IPS-11a (cell line): Measurements from ENCODE around the gene AP2A2.

Experiments
- H3K4me3 ChIP-seq: one replicate; pipeline ENCODE4 v1.5.1; 2013; ENCODE audit warnings: low read depth, low read length, control low read depth

Gene AP2A2

DNA sequence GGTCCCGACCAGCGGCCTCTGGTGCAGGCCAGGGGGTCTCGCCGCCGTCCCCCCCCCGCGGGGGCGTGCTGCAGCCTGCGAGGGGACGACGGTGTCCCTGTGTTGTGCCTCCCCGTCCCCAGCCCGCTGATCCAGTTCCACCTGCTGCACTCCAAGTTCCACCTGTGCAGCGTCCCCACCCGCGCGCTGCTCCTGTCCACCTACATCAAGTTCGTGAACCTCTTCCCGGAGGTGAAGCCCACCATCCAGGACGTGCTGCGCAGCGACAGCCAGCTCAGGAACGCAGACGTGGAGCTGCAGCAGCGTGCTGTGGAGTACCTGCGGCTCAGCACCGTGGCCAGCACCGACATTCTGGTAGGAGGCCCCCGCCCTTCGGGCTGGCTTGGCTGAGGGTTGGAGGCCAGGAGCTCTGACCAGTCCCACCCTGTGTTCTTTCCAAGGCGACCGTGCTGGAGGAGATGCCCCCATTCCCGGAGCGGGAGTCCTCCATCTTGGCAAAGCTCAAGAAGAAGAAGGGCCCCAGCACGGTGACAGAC lies 68.0 kb downstream of the AP2A2 start:
- H3K4me3 ChIP-seq: no peak overlapping the region

DNA sequence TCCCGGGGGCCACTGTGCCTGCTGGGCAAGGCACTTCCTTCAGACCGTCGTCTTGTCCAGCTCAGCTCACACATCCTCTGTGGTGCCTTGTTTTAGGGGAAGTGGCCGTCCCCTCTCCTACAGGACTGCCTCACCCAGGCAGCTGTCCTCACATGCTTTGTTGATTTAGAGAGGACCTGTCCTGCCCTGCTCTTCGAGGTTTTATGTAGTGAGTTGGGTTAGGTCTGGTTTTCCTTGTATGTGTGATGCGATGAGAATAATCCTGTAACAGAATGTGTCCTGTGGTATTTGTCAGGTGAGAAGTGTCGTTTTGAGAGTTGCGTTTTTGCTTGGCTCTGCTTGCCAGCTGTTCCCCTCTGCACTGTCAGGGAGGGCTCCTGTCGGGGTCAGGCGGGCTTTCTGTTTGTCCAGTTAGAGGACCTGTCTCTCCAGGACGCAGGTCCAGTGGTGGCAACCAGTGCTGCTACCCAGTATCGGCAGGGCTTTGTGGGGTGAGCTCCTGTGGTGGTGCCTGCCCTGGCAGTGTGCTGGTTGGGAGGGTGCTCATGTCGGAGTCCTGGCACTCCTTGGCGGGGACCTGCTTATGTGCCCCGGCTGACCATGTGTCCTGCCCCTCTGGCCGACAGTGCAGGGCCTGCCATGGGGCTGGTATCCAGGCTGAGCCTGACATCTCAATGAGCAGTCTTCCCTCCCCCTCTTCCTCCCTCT lies 69.5 kb downstream of the AP2A2 start:
- no peak overlapping the region for H3K4me3 ChIP-seq

DNA sequence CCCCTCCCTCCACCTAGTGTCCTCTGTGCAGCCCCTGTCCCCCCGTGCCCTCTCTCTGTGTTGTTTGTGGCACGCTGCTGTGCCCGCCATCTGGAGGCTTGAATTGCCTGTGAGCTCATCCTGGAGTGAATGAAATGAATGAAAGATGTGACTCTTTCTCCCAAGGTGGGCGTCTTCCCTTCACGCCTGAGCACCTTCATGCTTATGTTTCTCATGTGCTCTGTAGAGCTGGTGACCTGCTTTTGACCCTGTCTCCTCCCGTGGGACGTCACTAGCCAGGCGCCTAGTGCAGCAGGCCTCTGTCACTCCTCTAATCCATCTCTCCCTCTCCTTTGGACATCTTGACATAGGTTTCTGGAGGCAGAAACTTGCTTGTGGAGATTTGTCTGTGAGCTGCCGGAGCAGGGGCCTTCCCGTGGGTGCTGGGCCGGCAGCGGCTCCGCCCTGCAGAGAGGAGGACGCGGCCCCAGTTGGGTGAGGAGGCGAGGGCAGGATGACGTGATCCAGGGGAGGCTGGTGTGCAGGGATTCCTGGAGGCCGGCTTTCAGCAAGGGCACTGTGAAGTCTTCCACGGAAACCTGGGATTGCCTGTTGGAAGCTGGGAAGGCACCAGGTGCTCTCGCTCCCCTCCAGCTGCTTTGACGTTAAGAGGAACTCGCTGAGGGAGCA lies 70.2 kb downstream of the AP2A2 start:
- no peak overlapping the region for H3K4me3 ChIP-seq

DNA sequence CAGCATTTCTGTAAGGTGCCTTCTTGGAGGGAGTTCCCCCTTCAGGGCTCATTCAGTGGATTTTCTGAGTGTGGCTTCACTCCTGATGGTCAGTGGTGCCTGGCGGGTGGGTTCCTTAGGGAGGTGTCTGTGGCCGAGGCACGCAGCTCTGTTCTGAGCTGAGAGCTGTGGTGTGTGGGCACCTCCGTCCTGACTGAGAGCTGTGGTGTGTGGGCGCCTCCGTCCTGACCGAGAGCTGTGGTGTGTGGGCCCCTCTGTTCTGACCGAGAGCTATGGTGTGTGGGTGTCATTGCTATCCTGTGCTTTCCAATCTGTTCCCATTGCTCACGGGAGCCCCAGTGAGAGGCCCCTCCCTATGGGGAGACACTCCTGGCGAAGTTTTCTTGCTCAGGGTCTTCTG lies 71.0 kb downstream of the AP2A2 start:
- H3K4me3 ChIP-seq: no peak overlapping the region

DNA sequence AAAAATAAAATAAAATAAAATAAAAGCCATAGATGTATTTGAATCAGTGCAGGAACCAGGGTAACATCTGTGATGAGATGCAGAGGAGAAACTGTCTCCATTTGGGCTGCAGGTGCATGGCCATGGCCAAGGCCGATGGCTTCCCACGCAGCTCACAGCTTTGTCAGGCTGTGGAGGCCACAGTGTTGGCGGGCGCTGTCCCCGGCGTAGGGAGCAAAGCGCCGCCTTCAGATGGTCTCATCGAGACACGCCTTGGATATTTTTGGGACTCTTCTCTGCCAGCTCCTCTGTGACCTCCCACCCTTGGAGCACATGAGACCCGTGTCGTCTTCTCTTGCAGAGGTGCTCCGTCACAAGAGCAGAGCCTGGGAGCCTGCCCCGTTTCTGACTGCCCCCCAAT lies 72.2 kb downstream of the AP2A2 start:
- H3K4me3 ChIP-seq: no peak overlapping the region

DNA sequence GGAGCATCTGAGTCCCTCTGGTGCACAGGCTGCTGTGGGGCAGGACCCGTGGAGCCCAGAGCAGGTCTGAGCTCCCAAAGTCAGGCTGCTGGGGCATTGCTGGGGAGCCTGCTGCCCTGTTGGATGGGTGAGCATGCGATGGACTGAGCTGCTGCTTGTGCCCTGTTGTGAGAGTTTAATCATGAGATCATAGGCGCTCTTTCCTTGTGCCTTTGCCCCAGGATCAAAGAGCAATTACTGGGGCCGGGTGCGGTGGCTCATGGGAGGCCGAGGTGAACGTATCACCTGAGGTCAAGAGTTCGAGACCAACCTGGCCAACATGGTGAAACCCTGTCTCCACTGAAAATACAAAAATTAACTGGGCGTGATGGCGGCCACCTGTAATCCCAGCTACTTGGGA lies 73.3 kb downstream of the AP2A2 start:
- H3K4me3 ChIP-seq: no peak overlapping the region

DNA sequence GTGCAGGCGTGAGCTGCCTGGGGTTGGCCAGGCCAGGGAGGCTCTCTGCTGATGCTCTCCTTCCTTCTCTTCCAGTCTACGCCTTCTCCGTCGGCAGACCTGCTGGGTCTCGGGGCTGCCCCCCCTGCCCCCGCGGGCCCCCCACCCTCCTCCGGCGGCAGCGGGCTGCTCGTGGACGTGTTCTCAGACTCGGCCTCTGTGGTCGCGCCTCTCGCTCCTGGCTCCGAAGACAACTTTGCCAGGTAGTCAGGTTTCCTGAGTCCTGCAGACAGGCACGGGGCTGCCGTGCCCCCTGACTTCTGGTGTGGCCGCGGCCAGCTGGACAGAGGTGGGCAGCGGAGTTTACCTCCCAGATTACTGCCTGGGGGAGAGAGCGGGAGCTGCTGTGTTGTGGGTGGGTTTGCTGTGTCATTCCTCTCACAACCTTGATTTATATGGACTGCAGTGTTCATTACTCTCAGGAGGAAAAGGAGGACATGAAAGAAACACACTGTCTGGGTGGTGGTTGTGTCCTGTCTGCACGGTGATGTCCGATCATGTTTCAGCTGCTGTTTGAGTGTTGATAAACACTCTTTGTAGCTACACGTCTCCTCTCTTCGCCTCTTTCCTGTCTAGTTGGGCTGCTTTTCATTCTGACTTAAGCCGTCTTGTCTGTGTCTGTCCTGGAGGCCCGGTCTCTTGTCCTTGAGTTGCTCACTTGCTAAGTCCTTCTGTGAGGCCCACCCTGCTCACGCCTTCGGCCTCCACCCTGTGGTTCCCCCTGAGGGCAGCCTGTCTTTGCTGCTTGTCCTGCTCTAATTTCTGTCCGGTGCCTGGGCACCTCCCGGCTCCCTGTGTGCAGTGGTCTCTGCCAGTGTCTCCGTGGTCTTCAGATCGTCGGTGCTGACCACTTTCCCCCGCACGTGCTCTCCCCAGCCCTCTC lies 74.9 kb downstream of the AP2A2 start:
- H3K4me3 ChIP-seq: no peak overlapping the region

DNA sequence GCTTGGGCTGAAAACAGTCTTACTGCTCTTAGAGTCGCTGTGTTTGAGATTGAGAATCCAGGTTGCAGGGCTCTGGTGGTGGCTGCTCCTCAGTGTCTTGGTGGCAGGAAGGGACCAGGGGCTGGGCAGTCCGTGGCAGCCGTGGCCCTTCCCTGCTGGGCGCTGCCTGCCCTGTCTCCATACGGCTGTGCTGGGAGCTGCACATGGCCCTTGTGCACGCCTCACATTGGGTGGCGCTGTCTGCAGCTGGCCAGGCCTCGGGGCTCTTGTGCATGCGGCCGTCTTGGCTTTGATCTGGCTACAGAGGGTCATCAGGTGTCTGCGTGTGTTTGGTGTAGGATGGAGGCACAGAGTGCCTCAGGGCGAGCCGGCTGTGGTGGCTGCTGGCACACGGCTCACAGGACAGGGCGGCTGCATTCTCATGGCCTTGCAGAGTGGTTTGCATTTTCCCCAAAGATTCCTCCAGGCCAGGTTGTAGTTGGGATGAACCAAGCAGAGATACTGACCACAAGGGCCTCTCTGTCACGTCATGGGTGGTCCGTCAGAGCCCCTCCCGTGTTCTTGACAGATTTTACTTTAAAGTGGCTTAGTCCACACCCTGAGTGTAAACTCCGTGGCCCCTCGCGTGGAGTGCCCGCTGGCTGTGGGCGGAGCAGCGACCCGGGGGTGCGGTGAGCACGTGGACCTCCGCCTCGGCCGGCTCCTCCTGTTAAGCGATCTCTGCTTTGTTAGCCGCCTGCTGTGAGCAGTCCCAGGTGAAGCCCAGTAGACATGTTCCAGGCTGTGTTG lies 76.1 kb downstream of the AP2A2 start:
- H3K4me3 ChIP-seq: no peak overlapping the region

DNA sequence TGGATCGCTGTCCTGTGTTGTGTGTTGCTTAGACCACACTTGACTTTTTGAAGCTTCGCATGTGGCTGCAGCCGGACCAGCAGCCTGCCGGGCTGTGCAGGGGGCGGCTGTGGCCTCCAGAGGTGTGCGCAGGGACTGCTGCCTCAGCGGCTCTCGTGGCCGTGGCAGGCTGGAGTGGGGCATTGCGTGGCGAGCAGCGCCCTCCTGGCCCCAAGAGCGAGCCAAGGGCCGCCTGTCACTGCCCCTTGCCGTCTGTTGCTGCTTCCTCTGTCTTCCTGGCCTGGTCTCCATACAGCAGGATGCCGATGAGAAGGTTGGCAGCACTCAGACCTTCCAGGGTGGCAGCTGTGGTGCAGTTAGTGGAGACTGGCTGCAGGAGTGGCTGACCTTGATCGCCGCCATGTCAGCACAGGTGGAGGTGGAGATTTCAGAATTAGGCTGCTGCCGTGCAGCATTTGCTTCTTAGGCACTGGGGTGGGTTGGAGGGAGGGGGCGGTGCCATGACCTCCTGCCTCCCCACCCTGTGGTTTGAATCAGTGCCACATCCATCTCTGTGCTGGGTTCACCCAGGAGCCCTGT lies 76.8 kb downstream of the AP2A2 start:
- H3K4me3 ChIP-seq: no peak overlapping the region

DNA sequence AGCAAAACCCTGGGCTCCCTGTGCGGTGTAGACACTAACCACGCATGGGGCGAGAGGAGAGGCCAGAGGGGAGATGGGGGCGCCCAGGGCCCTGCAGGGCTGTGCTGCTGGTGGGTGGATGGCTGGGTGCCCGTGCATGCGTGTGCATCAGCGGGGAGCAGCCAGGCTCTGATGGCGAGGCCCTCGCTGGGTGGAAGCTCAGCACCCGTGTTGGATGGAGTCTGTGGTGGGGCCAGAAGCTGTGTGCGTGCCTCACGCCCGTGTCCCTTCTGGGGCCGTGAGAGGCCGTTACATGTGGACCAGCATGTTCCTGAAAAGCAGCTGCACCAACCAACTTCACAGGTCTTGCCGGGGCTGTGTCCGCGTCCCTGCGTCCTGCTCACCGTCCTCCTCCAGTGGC lies 77.5 kb downstream of the AP2A2 start:
- no peak overlapping the region for H3K4me3 ChIP-seq

DNA sequence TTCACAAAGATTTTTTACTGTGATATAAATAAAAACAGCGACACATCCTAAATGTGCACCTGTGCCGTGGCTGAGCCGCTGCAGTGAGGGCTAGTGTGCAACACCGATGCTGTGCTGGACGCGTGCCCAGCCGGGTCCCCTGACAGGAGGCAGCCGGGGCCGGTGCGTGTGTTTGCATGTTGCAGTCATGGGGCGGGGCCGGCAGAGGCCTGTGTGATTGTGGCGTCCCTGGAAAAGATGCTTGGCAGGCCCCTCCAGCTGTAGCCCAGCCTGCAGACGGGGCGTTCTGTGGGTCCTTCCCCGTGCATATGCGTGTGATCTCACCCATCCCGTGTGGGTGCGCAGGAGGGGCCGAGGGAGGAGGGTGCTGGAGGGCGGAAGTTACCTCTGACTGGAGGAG lies 80.3 kb downstream of the AP2A2 start:
- H3K4me3 ChIP-seq: no peak overlapping the region

DNA sequence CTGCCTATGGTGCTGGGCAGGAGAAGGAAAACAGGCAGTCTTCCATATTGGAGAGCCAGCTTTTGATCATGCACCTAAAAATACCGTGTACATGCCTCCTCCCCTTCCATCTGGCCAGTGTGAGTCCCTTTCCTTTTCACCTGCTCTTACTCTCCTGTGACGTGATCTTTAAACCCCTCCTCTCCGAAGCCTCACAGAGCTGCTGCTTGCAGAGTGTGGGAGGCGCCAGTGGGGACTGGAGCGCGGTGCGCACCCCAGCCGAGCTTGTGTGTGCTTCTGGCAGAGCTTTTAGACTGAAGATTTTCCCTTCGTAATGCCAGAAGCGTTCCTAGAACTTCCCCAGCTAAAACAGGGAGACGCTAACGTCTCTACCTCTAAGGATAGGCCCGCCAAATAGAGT lies 81.1 kb downstream of the AP2A2 start:
- H3K4me3 ChIP-seq: no peak overlapping the region

DNA sequence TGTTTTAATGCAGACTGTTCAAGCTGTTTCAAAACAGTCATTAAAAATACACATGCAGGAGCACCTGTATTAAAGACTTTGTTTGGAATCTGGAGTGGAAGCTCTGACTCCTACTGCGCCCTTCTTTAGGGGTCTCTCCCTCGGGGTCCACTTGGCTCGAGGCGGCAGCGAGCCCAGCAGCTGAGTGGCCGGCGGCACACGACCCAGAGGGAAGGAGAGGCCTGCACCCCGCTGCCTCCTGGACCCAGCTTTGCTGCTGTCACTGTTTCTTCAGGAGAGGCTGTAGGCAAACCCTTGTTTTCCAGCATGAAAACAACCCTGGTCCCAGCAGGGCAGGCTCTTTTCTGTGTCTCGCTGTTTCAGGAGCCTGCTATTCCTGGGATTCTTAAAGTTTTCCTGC lies 81.6 kb downstream of the AP2A2 start:
- no peak overlapping the region for H3K4me3 ChIP-seq

DNA sequence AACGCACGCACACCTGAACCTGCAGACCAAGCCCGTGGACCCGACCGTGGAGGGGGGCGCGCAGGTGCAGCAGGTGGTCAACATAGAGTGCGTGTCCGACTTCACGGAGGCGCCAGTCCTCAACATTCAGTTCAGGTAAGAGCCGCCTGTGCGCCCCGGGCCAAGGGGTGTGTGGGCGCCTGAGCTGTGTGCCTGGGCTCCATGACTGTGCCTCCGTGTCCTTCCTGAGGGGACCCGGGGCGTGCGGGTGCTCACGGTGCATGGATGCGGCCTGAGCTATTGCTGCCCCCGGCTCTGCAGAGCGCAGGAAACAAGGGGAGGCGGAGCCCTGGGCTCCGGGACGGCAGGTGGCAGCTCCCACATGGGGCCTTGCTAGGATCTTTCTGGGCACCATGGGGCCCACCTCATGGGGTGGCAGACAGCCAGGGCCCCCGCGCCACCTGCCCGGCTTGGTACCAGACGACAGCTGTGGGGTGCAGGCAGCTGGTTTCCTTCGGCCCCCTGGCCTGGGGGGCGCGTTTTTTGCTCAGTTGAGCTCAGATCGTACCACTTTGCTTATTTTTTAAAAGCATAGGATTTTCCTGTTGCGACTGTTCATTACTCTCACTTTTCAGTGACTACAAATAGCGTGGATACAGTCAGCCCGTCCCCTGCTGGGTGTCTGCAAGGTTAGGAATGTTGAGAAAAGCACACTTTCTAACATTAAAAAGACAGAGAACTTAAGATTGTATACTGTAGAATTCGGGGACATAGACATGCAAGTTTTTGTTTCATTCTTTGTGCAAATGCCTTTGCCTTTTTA lies 82.5 kb downstream of the AP2A2 start:
- no peak overlapping the region for H3K4me3 ChIP-seq

DNA sequence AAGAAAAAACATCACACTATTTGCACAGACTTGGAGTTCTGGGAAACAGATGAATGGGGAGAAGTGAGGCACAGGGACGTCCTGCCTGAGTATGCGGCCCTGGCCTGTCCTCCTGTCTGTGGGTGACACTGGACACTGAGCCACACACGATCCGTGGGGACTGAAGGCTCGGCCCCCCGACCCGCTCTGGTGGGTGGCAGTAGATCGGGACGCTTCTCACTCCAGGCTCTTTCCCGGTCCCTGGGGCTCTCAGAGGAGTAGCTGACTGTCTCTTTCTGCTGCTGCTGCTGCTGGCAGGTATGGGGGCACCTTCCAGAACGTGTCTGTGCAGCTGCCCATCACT lies 83.1 kb downstream of the AP2A2 start:
- H3K4me3 ChIP-seq: no peak overlapping the region

DNA sequence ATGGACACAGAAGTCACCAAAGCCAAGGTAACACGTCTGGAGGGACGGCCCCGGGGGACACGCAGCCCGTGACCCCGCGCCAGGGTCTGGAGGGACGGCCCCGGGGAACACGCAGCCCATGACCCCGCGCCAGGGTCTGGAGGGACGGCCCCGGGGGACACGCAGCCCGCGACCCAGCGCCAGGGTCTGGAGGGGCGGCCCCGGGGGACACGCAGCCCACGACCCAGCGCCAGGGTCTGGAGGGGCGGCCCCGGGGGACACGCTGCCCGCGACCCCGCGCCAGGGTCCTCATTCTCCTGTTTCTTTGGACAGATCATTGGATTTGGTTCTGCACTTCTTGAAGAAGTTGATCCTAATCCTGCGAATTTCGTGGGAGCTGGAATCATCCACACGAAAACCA lies 83.7 kb downstream of the AP2A2 start:
- H3K4me3 ChIP-seq: no peak overlapping the region

DNA sequence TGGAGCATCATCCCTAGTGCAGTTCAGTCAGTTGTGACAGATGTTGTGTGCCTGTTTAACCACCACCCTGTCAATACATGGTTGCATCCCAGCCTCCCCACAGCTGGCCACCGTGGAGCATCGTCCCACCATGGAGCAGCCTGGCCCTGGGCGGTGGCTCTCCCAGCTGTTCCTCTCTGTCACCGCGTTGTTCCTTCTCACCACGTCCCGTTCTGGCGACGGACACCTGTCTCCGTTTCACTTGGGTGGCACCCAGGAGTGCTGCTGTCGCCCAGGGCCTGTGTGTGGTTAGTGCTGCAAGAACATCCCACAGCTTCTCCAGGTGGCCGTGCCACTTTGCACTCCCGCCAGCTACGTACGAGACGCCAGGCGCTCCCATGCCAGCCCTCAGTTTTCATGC lies 84.3 kb downstream of the AP2A2 start:
- H3K4me3 ChIP-seq: no peak overlapping the region

DNA sequence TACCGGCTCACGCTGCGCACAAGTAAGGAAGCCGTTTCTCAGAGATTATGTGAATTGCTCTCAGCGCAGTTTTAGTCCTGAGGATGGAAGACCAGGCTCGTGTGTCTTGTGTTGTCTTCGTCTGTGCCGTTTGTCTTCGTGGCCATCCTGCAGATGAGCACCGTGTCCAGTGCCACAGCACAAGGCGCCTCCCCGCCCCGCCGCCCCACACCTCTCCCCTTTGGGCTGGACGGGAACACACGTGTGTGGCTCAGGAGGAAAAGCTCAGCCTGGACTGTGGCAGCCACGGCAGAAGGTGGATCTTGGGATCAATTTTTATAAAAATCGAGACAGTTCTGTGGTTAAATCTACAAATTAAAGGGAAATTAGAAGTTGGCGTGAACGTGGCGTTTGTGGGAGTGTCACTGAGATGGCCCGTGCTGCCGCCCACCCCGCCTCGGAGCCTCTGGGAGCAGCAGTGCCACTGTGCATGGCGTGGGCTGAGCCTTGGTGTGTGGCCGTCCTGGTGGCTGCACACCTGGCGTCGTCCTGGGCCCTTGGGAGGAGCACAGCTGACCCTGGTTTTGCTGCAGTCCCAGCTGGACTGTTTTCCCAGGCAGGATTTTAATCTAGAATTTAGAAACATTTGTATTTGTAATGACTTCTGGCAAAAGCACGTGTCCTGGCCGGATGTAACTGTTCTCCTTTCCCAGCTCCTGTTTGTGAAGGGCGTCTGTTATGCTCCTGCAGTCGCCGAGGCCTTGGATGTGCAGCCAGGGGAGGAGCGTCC lies 85.1 kb downstream of the AP2A2 start:
- H3K4me3 ChIP-seq: no peak overlapping the region

DNA sequence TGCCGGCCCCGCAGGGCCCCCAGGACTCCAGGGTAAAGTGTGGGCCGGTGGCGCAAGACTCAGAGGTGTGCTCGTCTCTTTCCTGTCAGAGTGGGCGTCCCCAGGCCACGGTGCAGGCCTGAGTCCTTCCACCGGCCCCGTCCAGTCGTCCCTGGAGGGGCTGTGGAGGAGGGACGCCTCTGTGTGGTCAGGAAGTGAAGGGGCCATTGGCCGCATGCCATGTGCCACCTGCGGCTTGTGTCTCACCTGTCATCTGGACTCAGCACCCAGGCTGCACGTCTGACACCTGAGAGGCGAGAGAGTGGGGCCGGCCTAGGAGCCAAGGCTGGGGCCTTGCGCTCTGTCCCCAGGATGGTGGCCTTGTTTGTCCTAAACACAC lies 85.6 kb downstream of the AP2A2 start:
- no peak overlapping the region for H3K4me3 ChIP-seq
